ENCODE measurements around the gene MAPRE3.

MAPRE3 gene

GRCh38 chr2:27023740-27024139 is 53.3 kb downstream of the MAPRE3 start:
- no peak for DNase-seq (ENCODE audit: extremely low spot score)
- CTCF ChIA-PET = interaction anchor here (1.0 kb wide), 2 partner anchors 30 to 62 kb away, joined by 4 read pairs; no protein-coding TSS in a partner anchor
- no peak for TF ChIP-seq LEF1 (IDR thresholded peaks at IDR 0.05; ENCODE audit: borderline replicate concordance)
- POLR2A ChIA-PET = no interaction called here

GRCh38 chr2:27024188-27024587 is 53.8 kb downstream of the MAPRE3 start:
- ChIA-PET CTCF (interaction anchor here (0.6 to 1.0 kb wide), 3 partner anchors 30 to 62 kb away, joined by 3 to 4 read pairs (median 4); no protein-coding TSS in a partner anchor), POLR2A (interaction anchor here (1.0 to 1.6 kb wide), 2 partner anchors 29 to 47 kb away, joined by 3 read pairs; partner anchors contain the start of gene OST4)
- TF ChIP-seq CTBP1 (IDR thresholded peaks at IDR 0.05; ENCODE audit: borderline replicate concordance) (no peak), FOXA1 (IDR thresholded peaks at IDR 0.05) (no peak), ZNF384 (IDR thresholded peaks at IDR 0.05) (no peak), ARNT (IDR thresholded peaks at IDR 0.05) (no peak), HDGF (IDR thresholded peaks at IDR 0.05; ENCODE audit: borderline replicate concordance) (no peak), FOXM1 (IDR thresholded peaks at IDR 0.05; ENCODE audit: borderline replicate concordance) (no peak), BHLHE40 (IDR thresholded peaks at IDR 0.05; ENCODE audit: borderline replicate concordance) (no peak)
- TF ChIP-seq, protein P1, sequence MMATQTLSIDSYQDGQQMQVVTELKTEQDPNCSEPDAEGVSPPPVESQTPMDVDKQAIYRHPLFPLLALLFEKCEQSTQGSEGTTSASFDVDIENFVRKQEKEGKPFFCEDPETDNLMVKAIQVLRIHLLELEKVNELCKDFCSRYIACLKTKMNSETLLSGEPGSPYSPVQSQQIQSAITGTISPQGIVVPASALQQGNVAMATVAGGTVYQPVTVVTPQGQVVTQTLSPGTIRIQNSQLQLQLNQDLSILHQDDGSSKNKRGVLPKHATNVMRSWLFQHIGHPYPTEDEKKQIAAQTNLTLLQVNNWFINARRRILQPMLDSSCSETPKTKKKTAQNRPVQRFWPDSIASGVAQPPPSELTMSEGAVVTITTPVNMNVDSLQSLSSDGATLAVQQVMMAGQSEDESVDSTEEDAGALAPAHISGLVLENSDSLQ (IDR thresholded peaks at IDR 0.05) = no peak
- DNase-seq (ENCODE audit: extremely low spot score) = no peak

DNA sequence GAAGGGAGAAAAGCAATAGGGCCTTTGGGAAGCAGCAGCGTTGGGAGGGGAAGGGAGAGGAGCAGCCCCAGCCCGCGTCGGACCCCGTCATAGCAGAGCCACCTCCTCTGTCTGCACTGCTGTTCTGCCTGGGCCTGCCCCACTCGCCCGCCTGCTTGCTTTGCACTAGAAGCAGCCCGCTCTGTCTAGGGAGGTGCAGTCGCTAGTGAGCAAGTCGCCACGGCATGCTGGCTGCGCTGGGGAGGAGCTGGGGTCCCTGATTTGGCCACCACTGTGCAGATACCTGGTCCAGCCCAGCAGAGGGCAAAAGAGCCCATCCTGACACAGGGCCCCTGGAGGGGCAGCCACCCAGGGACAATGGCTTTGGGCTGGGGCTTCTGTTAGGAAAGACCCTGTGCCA is 54.4 kb downstream of the MAPRE3 start:
- TF ChIP-seq CTBP1 (IDR thresholded peaks at IDR 0.05; ENCODE audit: borderline replicate concordance) (no peak), FOXM1 (IDR thresholded peaks at IDR 0.05; ENCODE audit: borderline replicate concordance) (no peak), SUZ12 (IDR thresholded peaks at IDR 0.05) (no peak), ARNT (IDR thresholded peaks at IDR 0.05) (no peak), L3MBTL2 (conservative IDR thresholded peaks at IDR 0.05) (no peak), BHLHE40 (IDR thresholded peaks at IDR 0.05; ENCODE audit: borderline replicate concordance) (no peak), HDGF (IDR thresholded peaks at IDR 0.05; ENCODE audit: borderline replicate concordance) (no peak), ELF4 (IDR thresholded peaks at IDR 0.05) (no peak), TARDBP (IDR thresholded peaks at IDR 0.05) (no peak), ZNF384 (IDR thresholded peaks at IDR 0.05) (no peak), NFRKB (IDR thresholded peaks at IDR 0.05) (no peak)
- TF ChIP-seq, protein P1 (IDR thresholded peaks at IDR 0.05) = no peak
- CTCF ChIA-PET = interaction anchor here (0.6 to 1.0 kb wide), 4 partner anchors 14 to 63 kb away, joined by 3 to 4 read pairs (median 4); no protein-coding TSS in a partner anchor
- no peak for DNase-seq (ENCODE audit: extremely low spot score)
- POLR2A ChIA-PET = interaction anchor here (0.8 to 1.6 kb wide), 3 partner anchors 8 to 46 kb away, joined by 3 to 4 read pairs (median 3); partner anchors contain the start of gene OST4

DNA sequence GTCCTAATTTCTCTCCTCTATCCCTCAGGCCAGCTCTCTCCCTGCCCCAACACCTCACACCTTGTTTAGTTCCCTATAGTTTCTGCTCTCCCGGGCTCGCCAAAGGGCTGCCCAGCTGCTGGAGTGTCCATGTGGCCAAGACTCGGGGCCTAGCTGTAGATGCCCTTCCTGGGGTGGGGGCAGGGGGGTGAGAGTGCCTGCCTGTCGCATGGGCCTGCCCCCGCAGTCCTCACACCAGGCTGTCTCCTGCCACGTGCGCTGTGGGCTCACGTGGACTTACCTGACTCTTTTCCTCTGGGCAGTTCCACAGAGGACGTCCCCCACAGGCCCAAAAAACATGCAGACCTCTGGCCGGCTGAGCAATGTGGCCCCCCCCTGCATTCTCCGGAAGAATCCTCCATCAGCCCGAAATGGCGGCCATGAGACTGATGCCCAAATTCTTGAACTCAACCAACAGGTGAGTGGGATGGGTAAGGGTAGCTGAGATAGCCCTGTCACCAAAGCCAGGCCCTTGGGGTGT is 54.9 kb downstream of the MAPRE3 start:
- DNase-seq (ENCODE audit: extremely low spot score) = no peak
- CTCF ChIA-PET = interaction anchor here (0.9 to 1.0 kb wide), 2 partner anchors 9 to 14 kb away, joined by 3 to 4 read pairs; no protein-coding TSS in a partner anchor
- POLR2A ChIA-PET = interaction anchor here (0.8 to 1.6 kb wide), 4 partner anchors 9 to 46 kb away, joined by 3 to 4 read pairs (median 3); partner anchors contain the start of gene OST4
- TF ChIP-seq L3MBTL2 (conservative IDR thresholded peaks at IDR 0.05) = no peak
- TF ChIP-seq, protein P1 (IDR thresholded peaks at IDR 0.05) = no peak
- no peak for TF ChIP-seq ZNF384 (IDR thresholded peaks at IDR 0.05)
- no peak for TF ChIP-seq FOXM1 (IDR thresholded peaks at IDR 0.05; ENCODE audit: borderline replicate concordance)
- no peak for TF ChIP-seq LEF1 (IDR thresholded peaks at IDR 0.05; ENCODE audit: borderline replicate concordance)
- TF ChIP-seq SP1 (IDR thresholded peaks at IDR 0.05) = no peak
- TF ChIP-seq ELF4 (IDR thresholded peaks at IDR 0.05) = no peak
- TF ChIP-seq TARDBP (IDR thresholded peaks at IDR 0.05) = no peak
- TF ChIP-seq ARNT (IDR thresholded peaks at IDR 0.05) = no peak

GRCh38 chr2:27025861-27026851 is 55.7 kb downstream of the MAPRE3 start:
- ChIA-PET POLR2A (interaction anchor here (0.8 to 1.6 kb wide), 3 partner anchors 9 to 33 kb away, joined by 3 to 4 read pairs (median 3); no protein-coding TSS in a partner anchor), CTCF (interaction anchor here (0.6 to 1.0 kb wide), 2 partner anchors 9 to 169 kb away, joined by 4 read pairs; no protein-coding TSS in a partner anchor)
- TF ChIP-seq, protein P1 (IDR thresholded peaks at IDR 0.05) = no peak
- TF ChIP-seq LEF1 (IDR thresholded peaks at IDR 0.05; ENCODE audit: borderline replicate concordance) (no peak), ELF4 (IDR thresholded peaks at IDR 0.05) (no peak)
- no peak for DNase-seq (ENCODE audit: extremely low spot score)

Measured in HEK293T (cell line).